NB4 (cell line): ENCODE data around the gene RASGRP1.
A peak's percentile ranks its signal among the peaks of the same experiment; 100 is the strongest.
"Not testable (repeated sequence)": the region's sequence is repeated elsewhere in the genome, so short reads cannot be mapped to it uniquely, and the experiment has no call there.

Experiments used
- DNase-seq: peaks from one replicate; pipeline ENCODE4 v3.0.0; 2010; ENCODE audit warnings: low read depth
- H3K4me3 ChIP-seq: one replicate; pipeline ENCODE4 v1.5.1; 2011; ENCODE audit warnings: mild to moderate bottlenecking, low read depth, low read length, moderate library complexity
- MYC ChIP-seq: IDR thresholded peaks from 2 replicates; pipeline ENCODE4 v1.6.1; 2011; ENCODE audit warnings: low read depth, low read length
- POLR2A ChIP-seq: IDR thresholded peaks from 2 replicates; pipeline ENCODE4 v1.6.1; 2011; ENCODE audit warnings: mild to moderate bottlenecking; ENCODE audit not compliant: insufficient read length; ENCODE audit errors: extremely low read depth
- TF ChIP-seq, protein P1 (sequence below): IDR thresholded peaks from one replicate; pipeline ENCODE4 v1.5.1; 2012; ENCODE audit warnings: low read depth, low read length
- TF ChIP-seq, protein P2 (sequence below): IDR thresholded peaks from 2 replicates; pipeline ENCODE4 v1.6.1; 2011; ENCODE audit warnings: low read depth, low read length

The RASGRP1 gene

DNA sequence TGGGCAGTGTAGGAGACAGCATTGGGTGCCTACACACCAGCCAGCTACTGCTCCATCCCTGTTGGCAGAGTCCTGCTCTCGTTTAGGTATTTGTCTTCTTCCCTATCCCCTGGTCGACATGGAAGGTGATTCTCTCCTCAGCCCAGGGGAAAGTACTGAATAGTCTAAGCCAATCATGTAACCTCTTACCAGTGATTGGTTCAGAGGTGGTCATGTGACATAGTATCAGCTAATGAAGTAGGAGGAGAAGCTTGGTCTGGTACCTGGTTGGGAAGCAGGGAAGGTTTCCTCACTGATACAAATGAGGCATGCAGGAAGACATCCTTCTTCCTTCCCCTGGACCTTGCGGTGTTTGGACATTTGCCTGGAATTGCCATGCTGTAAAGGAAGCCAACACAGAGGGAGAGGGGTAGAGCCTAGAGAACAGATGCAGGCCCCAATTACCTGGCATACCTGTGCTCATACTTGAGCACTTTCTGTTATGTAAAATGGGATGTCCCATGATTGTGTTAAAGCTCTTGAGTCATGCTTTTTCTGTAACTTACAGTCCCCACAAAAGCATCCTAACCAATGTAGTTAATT, 32.7 kb upstream of the RASGRP1 start:
- DNase-seq: no peak

DNA sequence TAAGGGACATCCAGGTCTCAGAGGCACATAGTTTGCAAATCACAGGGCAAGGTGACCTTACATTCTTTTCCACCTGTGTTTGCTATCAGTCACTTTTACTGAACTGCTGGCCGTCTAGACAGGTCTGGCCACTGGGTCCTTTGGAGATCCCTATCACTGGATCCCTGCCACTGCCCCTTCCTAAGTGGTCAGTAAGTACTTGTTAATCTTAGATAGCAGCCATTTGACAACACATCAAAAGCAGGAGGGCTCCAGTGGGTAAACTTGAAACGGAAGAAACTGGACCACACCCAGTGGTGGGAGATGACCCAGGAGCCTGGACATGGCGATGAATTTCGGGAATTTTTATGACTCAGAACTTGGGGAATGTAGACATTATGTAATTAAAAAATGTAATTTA, 28.9 kb upstream of the RASGRP1 start:
- TF ChIP-seq, protein P1, sequence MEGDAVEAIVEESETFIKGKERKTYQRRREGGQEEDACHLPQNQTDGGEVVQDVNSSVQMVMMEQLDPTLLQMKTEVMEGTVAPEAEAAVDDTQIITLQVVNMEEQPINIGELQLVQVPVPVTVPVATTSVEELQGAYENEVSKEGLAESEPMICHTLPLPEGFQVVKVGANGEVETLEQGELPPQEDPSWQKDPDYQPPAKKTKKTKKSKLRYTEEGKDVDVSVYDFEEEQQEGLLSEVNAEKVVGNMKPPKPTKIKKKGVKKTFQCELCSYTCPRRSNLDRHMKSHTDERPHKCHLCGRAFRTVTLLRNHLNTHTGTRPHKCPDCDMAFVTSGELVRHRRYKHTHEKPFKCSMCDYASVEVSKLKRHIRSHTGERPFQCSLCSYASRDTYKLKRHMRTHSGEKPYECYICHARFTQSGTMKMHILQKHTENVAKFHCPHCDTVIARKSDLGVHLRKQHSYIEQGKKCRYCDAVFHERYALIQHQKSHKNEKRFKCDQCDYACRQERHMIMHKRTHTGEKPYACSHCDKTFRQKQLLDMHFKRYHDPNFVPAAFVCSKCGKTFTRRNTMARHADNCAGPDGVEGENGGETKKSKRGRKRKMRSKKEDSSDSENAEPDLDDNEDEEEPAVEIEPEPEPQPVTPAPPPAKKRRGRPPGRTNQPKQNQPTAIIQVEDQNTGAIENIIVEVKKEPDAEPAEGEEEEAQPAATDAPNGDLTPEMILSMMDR: no peak
- TF ChIP-seq MYC (no peak), POLR2A (no peak)
- TF ChIP-seq, protein P2, sequence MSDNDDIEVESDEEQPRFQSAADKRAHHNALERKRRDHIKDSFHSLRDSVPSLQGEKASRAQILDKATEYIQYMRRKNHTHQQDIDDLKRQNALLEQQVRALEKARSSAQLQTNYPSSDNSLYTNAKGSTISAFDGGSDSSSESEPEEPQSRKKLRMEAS: no peak
- no peak for DNase-seq
- H3K4me3 ChIP-seq: no peak overlapping the region

More for the DNA sequence above, 32.7 kb upstream of the RASGRP1 start:
- TF ChIP-seq, protein P2: no peak
- TF ChIP-seq, protein P1: no peak
- no peak for TF ChIP-seq MYC
- no peak for TF ChIP-seq POLR2A
- no peak overlapping the region for H3K4me3 ChIP-seq

DNA sequence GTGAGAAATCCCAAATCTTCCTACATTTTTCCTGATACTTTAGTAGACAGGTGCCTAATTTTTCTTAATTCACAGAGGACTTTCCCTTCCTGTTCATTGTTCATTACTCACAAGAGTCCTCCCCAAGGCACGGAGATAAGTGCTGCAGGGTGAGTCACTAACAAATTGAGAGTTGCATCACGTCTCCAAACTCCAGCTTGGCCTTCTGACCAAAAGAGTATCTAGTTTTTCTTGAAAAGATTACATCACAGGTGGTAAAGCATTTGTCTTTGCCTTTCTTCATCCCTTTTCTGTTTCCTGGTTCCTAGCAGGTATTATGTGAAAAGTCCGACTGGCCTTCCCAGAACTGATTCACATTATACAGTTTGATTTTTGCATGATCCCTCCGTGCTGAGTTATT, 24.9 kb upstream of the RASGRP1 start:
- no peak overlapping the region for H3K4me3 ChIP-seq
- 0 out of 2 replicates have a peak, but pooled peaks have one; percentile 15 for TF ChIP-seq MYC
- TF ChIP-seq, protein P1: no peak
- TF ChIP-seq, protein P2: no peak
- DNase-seq: peak; percentile 66

DNA sequence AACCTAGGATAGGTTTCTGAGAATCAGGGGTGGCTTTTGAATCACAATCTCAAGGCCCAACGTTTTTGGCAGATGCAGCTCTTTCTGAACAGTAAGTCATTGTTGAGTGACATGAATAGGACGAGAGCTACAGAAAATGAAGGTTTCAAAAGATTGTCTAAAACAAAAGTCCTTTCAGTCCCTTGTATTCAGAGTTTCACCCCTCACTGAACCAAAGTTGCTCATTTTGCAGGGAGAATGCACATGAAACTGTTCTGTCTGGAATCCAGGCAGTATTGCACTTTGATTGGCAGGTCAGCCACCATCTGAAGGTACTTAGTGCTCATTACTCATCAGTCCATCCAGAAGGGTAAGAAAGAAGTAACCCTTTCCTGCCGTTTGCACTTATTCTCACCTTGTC, 24.1 kb upstream of the RASGRP1 start:
- no peak overlapping the region for H3K4me3 ChIP-seq
- TF ChIP-seq, protein P1: no peak
- TF ChIP-seq, protein P2: no peak
- no peak for TF ChIP-seq MYC
- TF ChIP-seq POLR2A: no peak
- no peak for DNase-seq

DNA sequence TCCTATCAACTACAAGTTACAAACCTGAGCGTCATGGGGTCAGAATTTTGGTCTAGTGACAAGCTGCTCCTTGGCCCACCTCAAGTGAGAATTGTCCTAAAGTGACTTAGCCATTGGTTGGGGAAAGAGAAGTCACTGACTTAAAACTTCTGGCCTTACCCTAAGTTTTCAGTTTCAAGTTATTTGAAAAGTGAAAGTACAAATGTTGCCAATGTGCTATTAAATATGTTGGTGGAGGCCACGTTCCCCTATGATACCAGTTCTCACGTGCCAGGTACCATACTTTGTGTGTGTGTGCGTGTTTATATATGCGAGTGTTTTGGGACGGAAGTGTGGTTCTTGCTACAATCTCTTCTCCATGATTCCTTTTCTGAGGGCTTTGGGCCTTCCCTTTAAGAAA, 22.6 kb upstream of the RASGRP1 start:
- no peak for DNase-seq
- H3K4me3 ChIP-seq: no peak overlapping the region
- TF ChIP-seq, protein P2: no peak
- TF ChIP-seq MYC (no peak), POLR2A (no peak)
- TF ChIP-seq, protein P1: no peak

DNA sequence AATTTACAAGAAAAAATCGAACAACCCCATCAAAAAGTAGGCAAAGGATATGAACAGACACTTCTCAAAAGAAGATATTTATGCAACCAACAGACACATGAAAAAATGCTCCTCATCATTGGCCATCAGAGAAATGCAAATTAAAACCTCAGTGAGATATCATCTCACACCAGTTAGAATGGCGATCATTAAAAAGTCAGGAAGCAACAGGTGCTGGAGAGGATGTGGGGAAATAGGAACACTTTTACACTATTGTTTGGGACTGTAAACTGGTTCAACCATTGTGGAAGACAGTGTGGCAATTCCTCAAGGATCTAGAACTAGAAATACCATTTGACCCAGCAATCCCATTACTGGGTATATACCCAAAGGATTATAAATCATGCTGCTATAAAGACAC, 21.4 kb upstream of the RASGRP1 start:
- H3K4me3 ChIP-seq, DNase-seq: not testable (repeated sequence)
